D721Med (cell line): ENCODE results near the gene CLK3.
"Not testable (repeated sequence)": the region's sequence is repeated elsewhere in the genome, so short reads cannot be mapped to it uniquely, and the experiment has no call there.

Source experiments
- DNase-seq: peaks from one replicate; pipeline ENCODE4 v3.0.0; 2011; ENCODE audit warnings: low spot score; ENCODE audit not compliant: insufficient read length
- FAIRE-seq: peaks from 2 replicates; lab custom pipeline; 2011; peaks lifted over from hg19 to GRCh38; lab: Jason Lieb, UNC
- CTCF ChIP-seq: IDR thresholded peaks from 2 replicates; pipeline ENCODE4 v1.5.1; 2012; ENCODE audit warnings: mild to moderate bottlenecking, control low read depth; ENCODE audit not compliant: insufficient read depth; ENCODE audit errors: missing control alignments

The CLK3 gene

DNA sequence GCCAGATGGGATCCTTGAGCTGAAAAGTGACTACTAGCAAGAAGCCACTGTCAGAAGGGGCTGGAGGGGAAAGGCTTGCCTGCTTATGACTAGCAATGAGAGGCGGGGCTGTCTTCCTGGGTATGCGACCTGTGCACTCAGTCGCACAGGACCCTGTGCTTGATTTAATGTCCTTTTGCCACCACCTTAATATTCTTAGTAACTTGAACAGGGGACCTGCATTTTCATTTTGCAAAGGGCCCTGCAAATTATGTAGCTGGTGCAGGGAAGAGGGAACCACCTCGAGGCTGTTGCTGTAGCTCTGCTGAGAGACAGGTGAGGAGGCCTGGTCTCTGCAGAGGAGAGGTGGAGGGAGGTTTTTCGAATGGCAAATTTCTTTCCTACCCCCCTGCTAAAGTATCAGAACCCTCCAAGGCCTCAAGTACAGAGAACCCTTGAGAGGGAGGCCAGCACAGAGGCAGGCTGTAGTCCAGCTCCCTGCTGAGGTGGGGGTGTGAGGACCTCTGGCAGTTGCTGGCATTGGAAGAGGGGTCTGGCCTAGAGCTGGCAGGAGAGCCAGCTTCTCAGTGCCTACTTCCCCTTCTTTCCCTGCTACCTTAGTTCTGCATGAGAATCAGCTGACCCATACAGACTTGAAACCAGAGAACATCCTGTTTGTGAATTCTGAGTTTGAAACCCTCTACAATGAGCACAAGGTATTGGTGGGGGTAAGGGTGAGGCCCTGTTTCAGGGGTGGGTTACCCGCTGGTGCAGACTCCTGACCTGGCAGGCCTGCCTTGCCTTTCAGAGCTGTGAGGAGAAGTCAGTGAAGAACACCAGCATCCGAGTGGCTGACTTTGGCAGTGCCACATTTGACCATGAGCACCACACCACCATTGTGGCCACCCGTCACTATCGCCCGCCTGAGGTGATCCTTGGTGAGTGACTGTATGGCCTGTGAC, 11.4 kb downstream of the CLK3 start:
- FAIRE-seq: no peak
- DNase-seq: peak; percentile 4
- no peak for TF ChIP-seq CTCF

DNA sequence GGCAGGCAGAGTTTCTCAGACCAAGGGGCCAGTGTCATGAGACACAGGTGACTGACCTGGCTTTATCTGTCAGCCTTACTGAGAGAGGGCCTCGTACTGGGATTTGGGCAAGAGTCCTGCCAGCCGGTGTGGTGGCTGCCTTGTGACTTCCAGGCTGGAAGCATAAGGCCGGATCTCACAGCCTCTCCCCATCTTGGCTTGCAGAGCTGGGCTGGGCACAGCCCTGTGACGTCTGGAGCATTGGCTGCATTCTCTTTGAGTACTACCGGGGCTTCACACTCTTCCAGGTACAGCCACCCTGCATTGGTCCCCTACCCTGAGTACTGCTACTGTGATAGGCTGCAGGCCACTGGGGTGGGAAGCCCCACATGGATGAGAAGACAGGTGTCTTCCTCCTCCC, 12.1 kb downstream of the CLK3 start:
- no peak for TF ChIP-seq CTCF
- DNase-seq (peak; percentile 2), FAIRE-seq (no peak)

DNA sequence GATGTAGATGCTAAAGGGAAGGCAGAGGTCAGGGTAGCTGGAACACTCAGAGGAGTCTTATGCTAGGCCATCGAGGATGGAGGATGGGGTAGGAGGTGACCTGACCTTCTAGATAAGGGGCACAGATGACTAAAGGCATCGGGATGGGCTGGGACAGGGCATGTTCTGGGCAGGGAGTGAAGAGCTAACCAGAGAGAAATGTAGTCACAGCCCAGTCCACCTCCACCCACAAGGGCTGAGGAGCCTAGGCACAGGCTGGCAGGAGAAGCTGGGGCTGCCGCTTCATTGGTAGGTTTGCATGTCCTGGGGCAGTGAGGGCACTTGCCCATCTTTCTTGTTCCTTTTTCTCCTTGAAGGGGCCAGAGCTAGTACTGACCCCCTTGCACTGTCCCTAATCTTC, 12.6 kb downstream of the CLK3 start:
- TF ChIP-seq CTCF: no peak
- FAIRE-seq (no peak), DNase-seq (no peak)

DNA sequence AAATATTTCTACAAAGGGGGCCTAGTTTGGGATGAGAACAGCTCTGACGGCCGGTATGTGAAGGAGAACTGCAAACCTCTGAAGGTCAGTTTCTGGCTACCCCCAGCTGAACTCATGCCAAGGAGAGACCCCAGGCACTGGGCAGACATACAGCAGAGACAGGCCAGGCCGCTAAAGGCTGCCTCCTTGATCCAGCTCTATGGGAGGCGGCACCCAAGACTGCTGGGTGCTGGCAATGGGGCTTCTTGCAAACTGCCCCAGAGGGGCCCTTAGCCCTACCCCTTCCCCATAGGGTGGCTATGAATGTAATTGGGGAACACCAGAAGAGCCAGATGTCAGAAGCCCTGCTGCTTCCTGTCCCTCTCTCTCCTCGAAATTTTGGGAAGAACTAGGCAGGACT, 13.3 kb downstream of the CLK3 start:
- no peak for FAIRE-seq
- no peak for DNase-seq
- no peak for TF ChIP-seq CTCF

DNA sequence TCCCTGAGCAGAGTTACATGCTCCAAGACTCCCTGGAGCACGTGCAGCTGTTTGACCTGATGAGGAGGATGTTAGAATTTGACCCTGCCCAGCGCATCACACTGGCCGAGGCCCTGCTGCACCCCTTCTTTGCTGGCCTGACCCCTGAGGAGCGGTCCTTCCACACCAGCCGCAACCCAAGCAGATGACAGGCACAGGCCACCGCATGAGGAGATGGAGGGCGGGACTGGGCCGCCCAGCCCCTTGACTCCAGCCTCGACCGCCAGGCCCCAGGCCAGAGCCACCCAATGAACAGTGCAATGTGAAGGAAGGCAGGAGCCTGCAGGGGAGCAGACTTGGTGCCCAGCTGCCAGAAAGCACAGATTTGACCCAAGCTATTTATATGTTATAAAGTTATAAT, 14.1 kb downstream of the CLK3 start:
- DNase-seq, FAIRE-seq: not testable (repeated sequence)

DNA sequence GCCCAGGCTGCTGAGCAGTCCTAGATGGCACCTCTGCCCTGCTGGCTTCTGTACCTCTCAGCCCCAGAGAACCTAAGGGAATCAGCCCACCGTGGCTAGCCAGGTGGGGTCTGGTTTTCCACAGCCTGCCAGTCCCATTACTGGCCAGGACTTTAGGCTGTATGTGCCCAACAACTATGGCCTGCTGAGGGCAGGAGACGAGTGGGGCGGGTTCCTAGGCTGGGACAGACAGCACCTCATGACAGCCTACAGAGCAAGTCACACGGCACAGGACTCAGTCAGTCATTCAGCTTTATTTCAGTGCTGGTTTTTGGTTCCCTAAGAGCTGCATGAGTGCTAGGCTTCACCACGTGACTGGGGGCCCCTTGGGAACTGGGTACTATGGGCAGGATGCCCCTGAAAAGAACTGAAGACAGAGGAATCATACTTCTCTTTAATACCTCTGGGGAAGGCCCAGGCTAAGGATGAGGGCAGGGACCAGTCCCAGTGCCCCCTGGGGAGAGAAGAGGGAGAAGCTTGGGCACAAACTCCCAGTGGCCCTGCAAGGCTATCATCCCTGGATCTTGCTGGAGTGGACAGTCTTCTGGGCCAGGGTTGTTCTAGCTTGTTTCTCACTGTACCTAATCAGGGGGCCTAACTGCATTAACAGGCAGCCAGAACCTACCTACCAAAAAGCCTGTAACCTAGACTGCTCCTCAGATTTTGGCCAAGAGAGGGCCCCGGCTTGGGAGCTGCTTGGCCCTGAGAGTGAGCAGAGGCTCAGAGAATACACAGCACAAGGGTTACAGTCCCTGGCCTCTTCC, 14.8 kb downstream of the CLK3 start:
- no peak for DNase-seq
- no peak for FAIRE-seq
- TF ChIP-seq CTCF: no peak

GRCh38 chr15:74631087-74631385, 15.4 kb downstream of the CLK3 start:
- no peak for TF ChIP-seq CTCF
- FAIRE-seq (no peak), DNase-seq (no peak)
